GM12865 (cell line): Measurements from ENCODE around the gene LCLAT1.

ENCODE experiments used
- DNase-seq: peaks from one replicate; pipeline ENCODE4 v3.0.0; 2010; ENCODE audit warnings: low read depth
- H3K4me3 ChIP-seq: 2 replicates; pipeline ENCODE4 v1.5.1; 2011; ENCODE audit warnings: mild to moderate bottlenecking, low read depth, low read length, control low read depth
- CTCF ChIP-seq: IDR thresholded peaks from 2 replicates; pipeline ENCODE4 v1.5.1; 2011; ENCODE audit warnings: low read length, control low read depth, low read depth, inconsistent platforms; ENCODE audit not compliant: insufficient read depth; ENCODE audit errors: missing control alignments

Gene LCLAT1

GRCh38 chr2:30684516-30684915 lies 237.5 kb downstream of the LCLAT1 start:
- DNase-seq = no peak
- H3K4me3 ChIP-seq = no peak overlapping the region
- TF ChIP-seq CTCF = no peak

GRCh38 chr2:30684996-30685395 lies 237.9 kb downstream of the LCLAT1 start:
- DNase-seq = no peak
- H3K4me3 ChIP-seq = no peak overlapping the region
- TF ChIP-seq CTCF = no peak

- DNase-seq = peak; percentile 34
- TF ChIP-seq CTCF = peak; percentile 30
- no peak overlapping the region for H3K4me3 ChIP-seq
Measured at GRCh38 chr2:30686000-30686399, 239.0 kb downstream of the LCLAT1 start.

- TF ChIP-seq CTCF = no peak
- no peak overlapping the region for H3K4me3 ChIP-seq
- DNase-seq = no peak
Measured at GRCh38 chr2:30686669-30687068, 239.6 kb downstream of the LCLAT1 start.

- no peak for TF ChIP-seq CTCF
- H3K4me3 ChIP-seq = no peak overlapping the region
- DNase-seq = no peak
Measured at GRCh38 chr2:30688956-30689401, 241.9 kb downstream of the LCLAT1 start.

GRCh38 chr2:30689496-30690125 lies 242.6 kb downstream of the LCLAT1 start:
- no peak for TF ChIP-seq CTCF
- H3K4me3 ChIP-seq = no peak overlapping the region
- DNase-seq = no peak

- DNase-seq = no peak
- no peak overlapping the region for H3K4me3 ChIP-seq
- TF ChIP-seq CTCF = no peak
Measured at GRCh38 chr2:30690126-30690561, 243.1 kb downstream of the LCLAT1 start.
